Measurements from ENCODE around the gene SYNE2.

DNA sequence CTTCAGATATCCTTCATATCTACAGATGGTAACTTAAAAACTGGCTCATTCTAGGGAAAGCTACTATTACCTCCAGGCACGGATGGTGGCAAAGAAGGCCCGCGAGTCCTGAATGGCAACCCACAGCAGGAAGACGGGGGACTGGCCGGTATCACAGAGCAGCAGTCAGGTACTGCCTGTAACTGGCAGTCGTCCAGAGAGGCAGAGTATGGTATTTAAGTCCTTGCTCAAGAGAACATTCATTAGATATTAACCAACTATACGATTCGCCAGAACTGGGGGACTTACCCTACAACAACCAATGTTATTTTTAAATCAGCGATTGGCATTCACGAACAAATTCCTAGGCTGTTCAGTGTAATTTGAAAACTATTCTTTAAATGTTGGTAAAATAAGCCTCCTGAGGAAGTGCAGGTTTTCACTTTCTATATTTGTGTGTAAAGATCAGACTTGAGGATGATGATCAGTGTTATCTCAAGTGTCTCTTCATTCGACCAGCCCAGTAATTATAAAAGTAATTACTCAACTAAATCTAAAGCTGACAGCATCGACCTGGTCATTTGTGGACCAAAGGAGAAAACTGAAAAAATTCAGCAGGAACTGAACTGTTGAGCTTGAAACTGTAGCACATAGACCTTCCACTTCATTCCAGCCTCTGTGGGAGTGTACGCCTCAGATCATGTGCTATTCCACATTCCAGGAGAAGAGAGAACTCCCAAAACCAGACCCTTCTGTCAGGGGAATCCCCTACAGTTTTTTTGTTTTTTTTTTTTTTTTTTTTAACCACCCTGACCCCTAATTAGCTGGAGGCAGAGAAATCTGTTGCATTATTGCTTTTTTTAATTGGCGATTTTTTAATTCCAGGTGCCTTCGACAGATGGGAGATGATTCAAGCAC, 365.8 kb downstream of the SYNE2 start:
- TF ChIP-seq, protein P1, sequence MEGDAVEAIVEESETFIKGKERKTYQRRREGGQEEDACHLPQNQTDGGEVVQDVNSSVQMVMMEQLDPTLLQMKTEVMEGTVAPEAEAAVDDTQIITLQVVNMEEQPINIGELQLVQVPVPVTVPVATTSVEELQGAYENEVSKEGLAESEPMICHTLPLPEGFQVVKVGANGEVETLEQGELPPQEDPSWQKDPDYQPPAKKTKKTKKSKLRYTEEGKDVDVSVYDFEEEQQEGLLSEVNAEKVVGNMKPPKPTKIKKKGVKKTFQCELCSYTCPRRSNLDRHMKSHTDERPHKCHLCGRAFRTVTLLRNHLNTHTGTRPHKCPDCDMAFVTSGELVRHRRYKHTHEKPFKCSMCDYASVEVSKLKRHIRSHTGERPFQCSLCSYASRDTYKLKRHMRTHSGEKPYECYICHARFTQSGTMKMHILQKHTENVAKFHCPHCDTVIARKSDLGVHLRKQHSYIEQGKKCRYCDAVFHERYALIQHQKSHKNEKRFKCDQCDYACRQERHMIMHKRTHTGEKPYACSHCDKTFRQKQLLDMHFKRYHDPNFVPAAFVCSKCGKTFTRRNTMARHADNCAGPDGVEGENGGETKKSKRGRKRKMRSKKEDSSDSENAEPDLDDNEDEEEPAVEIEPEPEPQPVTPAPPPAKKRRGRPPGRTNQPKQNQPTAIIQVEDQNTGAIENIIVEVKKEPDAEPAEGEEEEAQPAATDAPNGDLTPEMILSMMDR (IDR thresholded peaks at IDR 0.05; ENCODE audit: poor library complexity, severe bottlenecking) = no peak
- TF ChIP-seq REST (IDR thresholded peaks at IDR 0.05; ENCODE audit: borderline replicate concordance) (no peak), EZH2 (IDR thresholded peaks at IDR 0.05; ENCODE audit: borderline replicate concordance, insufficient read depth, low read length, poor library complexity, severe bottlenecking) (no peak), POLR2AphosphoS5 (IDR thresholded peaks at IDR 0.05) (no peak), SMC3 (conservative IDR thresholded peaks at IDR 0.05; ENCODE audit: poor library complexity) (no peak), MXI1 (conservative IDR thresholded peaks at IDR 0.05; ENCODE audit: poor library complexity, severe bottlenecking) (no peak)

All from neural cell (in vitro differentiated cells).